ENCODE measurements around the gene ENSA. TPM values are rescaled to one million over a fixed set of nuclear protein-coding genes. Genes with fewer than 3 reads are reported as not detected.
A peak's percentile ranks its signal among the peaks of the same experiment; 100 is the strongest.

ENSA gene
- 63.1 and 66.6 TPM in 2 replicates for total RNA-seq

- H3K27me3 ChIP-seq (ENCODE audit: insufficient read depth, low read length) = no peaks in the 10 kb centered on the region
- H2AFZ ChIP-seq (ENCODE audit: low read length) = peak within 1 kb of the TSS; percentile 82
- peak; percentile 97 for DNase-seq (ENCODE audit: insufficient read length, low spot score, missing footprints)
- H3K4me2 ChIP-seq (ENCODE audit: insufficient read depth, low read length) = peak within 1 kb of the TSS; percentile 90
- peak within 1 kb of the TSS; percentile 86 for H3K27ac ChIP-seq (ENCODE audit: low read depth, low read length)
- H4K20me1 ChIP-seq (ENCODE audit: insufficient read depth, low read length) = peaks cover 3% of the 10 kb centered on the region
- no peaks in the 10 kb centered on the region for H3K9me3 ChIP-seq (ENCODE audit: low read depth, low read length)
- peaks cover 30% of the 10 kb centered on the region for H3K79me2 ChIP-seq (ENCODE audit: insufficient read depth, low read length)
- peak within 1 kb of the TSS; percentile 80 for H3K4me3 ChIP-seq (ENCODE audit: insufficient read depth, low read length)
- peaks cover 11% of the 10 kb centered on the region for H3K4me1 ChIP-seq (ENCODE audit: insufficient read depth, low read length)
- TF ChIP-seq CTCF (IDR thresholded peaks at IDR 0.05; ENCODE audit: extremely low read depth, low read depth, low read length) = no peak
- peaks cover 29% of the 10 kb centered on the region for H3K36me3 ChIP-seq (ENCODE audit: insufficient read depth, low read length)
Measured at GRCh38 chr1:150629115-150629928, at the start of gene ENSA. Gene ENSA (minus strand): TSS chr1:150629612. CDS start chr1:150629470, 142 bp downstream.

- peaks cover 12% of the 10 kb centered on the region for H3K36me3 ChIP-seq (ENCODE audit: insufficient read depth, low read length)
- no peak overlapping the region for H3K27ac ChIP-seq (ENCODE audit: low read depth, low read length)
- peaks cover 2% of the 10 kb centered on the region for H3K79me2 ChIP-seq (ENCODE audit: insufficient read depth, low read length)
- H3K27me3 ChIP-seq (ENCODE audit: insufficient read depth, low read length) = no peaks in the 10 kb centered on the region
- H3K4me3 ChIP-seq (ENCODE audit: insufficient read depth, low read length) = no peak overlapping the region
- no peak overlapping the region for H2AFZ ChIP-seq (ENCODE audit: low read length)
- no peak for DNase-seq (ENCODE audit: insufficient read length, low spot score, missing footprints)
- no peaks in the 10 kb centered on the region for H3K9me3 ChIP-seq (ENCODE audit: low read depth, low read length)
- H3K4me2 ChIP-seq (ENCODE audit: insufficient read depth, low read length) = no peak overlapping the region
- no peaks in the 10 kb centered on the region for H3K4me1 ChIP-seq (ENCODE audit: insufficient read depth, low read length)
- TF ChIP-seq CTCF (IDR thresholded peaks at IDR 0.05; ENCODE audit: extremely low read depth, low read depth, low read length) = no peak
- H4K20me1 ChIP-seq (ENCODE audit: insufficient read depth, low read length) = peaks cover 5% of the 10 kb centered on the region
Measured at GRCh38 chr1:150678988-150679387, 49.6 kb upstream of the ENSA start.

- Histone ChIP-seq H3K4me2 (ENCODE audit: insufficient read depth, low read length) (no peak overlapping the region), H4K20me1 (ENCODE audit: insufficient read depth, low read length) (peaks cover 3% of the 10 kb centered on the region), H3K4me3 (ENCODE audit: insufficient read depth, low read length) (no peak overlapping the region), H3K4me1 (ENCODE audit: insufficient read depth, low read length) (no peaks in the 10 kb centered on the region), H3K27me3 (ENCODE audit: insufficient read depth, low read length) (no peaks in the 10 kb centered on the region), H3K36me3 (ENCODE audit: insufficient read depth, low read length) (no peaks in the 10 kb centered on the region), H3K27ac (ENCODE audit: low read depth, low read length) (no peak overlapping the region), H2AFZ (ENCODE audit: low read length) (no peak overlapping the region), H3K9me3 (ENCODE audit: low read depth, low read length) (no peaks in the 10 kb centered on the region), H3K79me2 (ENCODE audit: insufficient read depth, low read length) (peaks cover 2% of the 10 kb centered on the region)
- no peak for DNase-seq (ENCODE audit: insufficient read length, low spot score, missing footprints)
- no peak for TF ChIP-seq CTCF (IDR thresholded peaks at IDR 0.05; ENCODE audit: extremely low read depth, low read depth, low read length)
Measured at GRCh38 chr1:150674881-150675280, 45.5 kb upstream of the ENSA start.

- peak; percentile 25 for DNase-seq (ENCODE audit: insufficient read length, low spot score, missing footprints)
- Histone ChIP-seq H3K27me3 (ENCODE audit: insufficient read depth, low read length) (no peaks in the 10 kb centered on the region), H2AFZ (ENCODE audit: low read length) (no peak overlapping the region)
Measured at GRCh38 chr1:150663321-150663720, 33.9 kb upstream of the ENSA start.

More at GRCh38 chr1:150663321-150663720, 33.9 kb upstream of the ENSA start:
- Histone ChIP-seq H3K27ac (ENCODE audit: low read depth, low read length) (no peak overlapping the region), H3K79me2 (ENCODE audit: insufficient read depth, low read length) (no peaks in the 10 kb centered on the region), H3K4me3 (ENCODE audit: insufficient read depth, low read length) (no peak overlapping the region), H3K4me2 (ENCODE audit: insufficient read depth, low read length) (no peak overlapping the region), H3K9me3 (ENCODE audit: low read depth, low read length) (no peaks in the 10 kb centered on the region), H4K20me1 (ENCODE audit: insufficient read depth, low read length) (no peaks in the 10 kb centered on the region), H3K4me1 (ENCODE audit: insufficient read depth, low read length) (no peaks in the 10 kb centered on the region), H3K36me3 (ENCODE audit: insufficient read depth, low read length) (peaks cover 6% of the 10 kb centered on the region)
- TF ChIP-seq CTCF (IDR thresholded peaks at IDR 0.05; ENCODE audit: extremely low read depth, low read depth, low read length) = no peak
